Fibroblast of lung (primary cell): ENCODE measurements around the gene RHOT2. TPM values are rescaled to one million over a fixed set of nuclear protein-coding genes. Genes with fewer than 3 reads are reported as not detected.

Source experiments
- DNase-seq, 2 donors: peaks; one replicate each; pipeline versions ENCODE4 v3.0.0 to v3.0.0-alpha.2; 2010; ENCODE audit warnings: low read depth in 2 of 2
- H2AFZ ChIP-seq: 2 replicates; pipeline ENCODE4 v1.5.1; 2012; ENCODE audit warnings: low read length, control low read depth, inconsistent platforms
- H3K27ac ChIP-seq: 2 replicates; pipeline ENCODE4 v1.5.1; 2011; ENCODE audit warnings: low read length, control low read depth; ENCODE audit not compliant: insufficient read depth
- H3K27me3 ChIP-seq: 2 replicates; pipeline ENCODE4 v1.5.1; 2011; ENCODE audit warnings: mild to moderate bottlenecking, low read length; ENCODE audit not compliant: control insufficient read depth, insufficient read depth
- H3K36me3 ChIP-seq: 2 replicates; pipeline ENCODE4 v1.5.1; 2011; ENCODE audit warnings: low read length; ENCODE audit not compliant: control insufficient read depth, insufficient read depth
- H3K4me1 ChIP-seq: 2 replicates; pipeline ENCODE4 v1.5.1; 2011; ENCODE audit warnings: low read length; ENCODE audit not compliant: control insufficient read depth, insufficient read depth; ENCODE audit errors: extremely low read depth
- H3K4me2 ChIP-seq: 2 replicates; pipeline ENCODE4 v1.5.1; 2011; ENCODE audit warnings: low read length, control low read depth; ENCODE audit not compliant: insufficient read depth; ENCODE audit errors: extremely low read depth
- H3K4me3 ChIP-seq, 4 experiments: fragments of 200-600 bp in 1 of 4; sonication (generic) in 1 of 4; replicated peaks in 1 of 4; 2 replicates each; pipeline ENCODE4 v1.5.1; 2011 to 2016; ENCODE audit warnings: low read length in 4 of 4, low read depth in 3 of 4, mild to moderate bottlenecking in 3 of 4, control low read depth in 2 of 4, inconsistent platforms in 1 of 4, mixed read lengths in 1 of 4; ENCODE audit not compliant: insufficient read depth in 1 of 4; ENCODE audit errors: control extremely low read depth in 1 of 4
- H3K79me2 ChIP-seq: 2 replicates; pipeline ENCODE4 v1.5.1; 2012; ENCODE audit warnings: mild to moderate bottlenecking, low read length, inconsistent platforms; ENCODE audit not compliant: control insufficient read depth, insufficient read depth
- H3K9ac ChIP-seq: 2 replicates; pipeline ENCODE4 v1.5.1; 2011; ENCODE audit warnings: mild to moderate bottlenecking, low read length, control low read depth; ENCODE audit not compliant: insufficient read depth
- H3K9me3 ChIP-seq: 2 replicates; pipeline ENCODE4 v1.5.1; 2012; ENCODE audit warnings: low read depth, low read length; ENCODE audit not compliant: control insufficient read depth, insufficient read depth
- H4K20me1 ChIP-seq: 2 replicates; pipeline ENCODE4 v1.5.1; 2011; ENCODE audit warnings: low read length; ENCODE audit not compliant: control insufficient read depth, insufficient read depth; ENCODE audit errors: extremely low read depth
- CTCF ChIP-seq, 2 donors: IDR thresholded peaks in 1 of 2; conservative IDR thresholded peaks in 1 of 2; 1 replicate in 1 of 2; 2 replicates in 1 of 2; pipeline ENCODE4 v1.5.1; 2011 to 2012; ENCODE audit warnings: low read length in 2 of 2, control low read depth in 1 of 2, inconsistent platforms in 1 of 2, low read depth in 1 of 2, mild to moderate bottlenecking in 1 of 2
- EZH2 ChIP-seq: IDR thresholded peaks from 2 replicates; pipeline ENCODE4 v1.5.1; 2012; ENCODE audit warnings: low read length, control low read depth, mild to moderate bottlenecking; ENCODE audit errors: missing control alignments
- polyA plus RNA-seq, 2 donors: library from polyadenylated mRNA; depleted of rRNA in 1 of 2; stranded (reverse) in 1 of 2; unstranded in 1 of 2; fragments of >200 nt; gene quantifications; 2 replicates each; pipeline ENCODE4 v1.2.1, GENCODE V29; 2011 to 2012; ENCODE audit warnings: missing spikeins in 1 of 2
- total RNA-seq: library from RNA; depleted of rRNA; stranded (reverse); fragments of >200 nt; gene quantifications from 2 replicates; pipeline ENCODE4 v1.2.1, GENCODE V29; 2014

RHOT2 gene
- total and polyA plus RNA-seq, 2 donors (not counting 1 experiment from before 2014, with no cell fraction given): 29.6 to 35.4 TPM

- Histone ChIP-seq H2AFZ (no peak overlapping the region), H3K9ac (no peak overlapping the region), H3K4me3 (no peak overlapping the region), H4K20me1 (no peaks in the 10 kb centered on the region), H3K4me1 (peaks cover 2% of the 10 kb centered on the region), H3K4me2 (no peak overlapping the region), H3K36me3 (peaks cover 17% of the 10 kb centered on the region), H3K9me3 (no peaks in the 10 kb centered on the region), H3K27me3 (no peaks in the 10 kb centered on the region), H3K27ac (no peak overlapping the region), H3K79me2 (no peaks in the 10 kb centered on the region)
- no peak for DNase-seq
- TF ChIP-seq EZH2 (no peak), CTCF (conservative IDR thresholded peaks at IDR 0.05 in 1 of 2, IDR thresholded peaks at IDR 0.05 in 1 of 2; ENCODE audit: low read depth in 1 of 2, low read length in 2 of 2) (no peak)
Observed at GRCh38 chr16:629833-630248, 38.1 kb upstream of the RHOT2 start.

GRCh38 chr16:630249-630814 is 37.6 kb upstream of the RHOT2 start:
- H3K79me2 ChIP-seq: peaks cover under 1% of the 10 kb centered on the region
- no peaks in the 10 kb centered on the region for H4K20me1 ChIP-seq
- no peak overlapping the region for H3K27ac ChIP-seq
- H3K9ac ChIP-seq: no peak overlapping the region
- H3K4me3 ChIP-seq: no peak overlapping the region
- no peak for DNase-seq
- no peaks in the 10 kb centered on the region for H3K27me3 ChIP-seq
- H3K9me3 ChIP-seq: no peaks in the 10 kb centered on the region
- H3K36me3 ChIP-seq: peaks cover 17% of the 10 kb centered on the region
- TF ChIP-seq CTCF (conservative IDR thresholded peaks at IDR 0.05 in 1 of 2, IDR thresholded peaks at IDR 0.05 in 1 of 2; ENCODE audit: low read depth in 1 of 2, low read length in 2 of 2) (no peak), EZH2 (no peak)
- peaks cover 2% of the 10 kb centered on the region for H3K4me1 ChIP-seq
- H2AFZ ChIP-seq: no peak overlapping the region
- no peak overlapping the region for H3K4me2 ChIP-seq

DNA sequence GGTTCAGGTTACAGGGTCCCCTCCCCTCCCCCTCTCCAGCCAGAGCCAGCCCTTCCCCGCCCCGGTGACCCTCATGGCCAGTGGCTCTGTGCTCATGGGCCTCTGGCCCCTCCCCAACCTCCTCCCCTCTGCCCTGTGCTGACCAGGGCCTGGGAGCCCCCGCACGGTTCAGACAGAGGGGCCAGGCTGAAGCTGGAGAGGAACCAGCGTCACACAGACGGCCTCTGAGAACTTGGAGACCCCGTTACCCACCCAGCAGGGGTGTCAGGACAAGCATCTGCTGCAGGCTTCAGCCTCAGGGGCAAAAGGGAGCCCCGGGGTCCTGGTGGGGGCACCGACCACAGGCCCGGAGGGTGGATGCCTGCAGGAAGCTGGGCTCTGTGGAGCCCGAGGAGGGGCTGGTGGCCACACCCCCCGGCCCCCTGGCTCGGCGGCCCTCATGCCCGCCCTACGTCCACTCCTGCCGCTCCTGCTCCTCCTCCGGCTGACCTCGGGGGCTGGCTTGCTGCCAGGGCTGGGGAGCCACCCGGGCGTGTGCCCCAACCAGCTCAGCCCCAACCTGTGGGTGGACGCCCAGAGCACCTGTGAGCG is 37.0 kb upstream of the RHOT2 start, which contains the start of gene WFIKKN1:
WFIKKN1 (plus strand) TSS at position 171 of the 591 bp plus-strand sequence; CDS start at position 440, 269 bp downstream.
- Histone ChIP-seq H3K79me2 (peaks cover 4% of the 10 kb centered on the region), H3K27ac (no peak within 1 kb of the TSS), H2AFZ (no peak within 1 kb of the TSS), H4K20me1 (no peaks in the 10 kb centered on the region), H3K4me1 (peaks cover 2% of the 10 kb centered on the region), H3K9me3 (no peaks in the 10 kb centered on the region), H3K9ac (no peak within 1 kb of the TSS), H3K27me3 (no peaks in the 10 kb centered on the region), H3K36me3 (peaks cover 17% of the 10 kb centered on the region), H3K4me2 (no peak within 1 kb of the TSS), H3K4me3 (no peak within 1 kb of the TSS)
- TF ChIP-seq CTCF (conservative IDR thresholded peaks at IDR 0.05 in 1 of 2, IDR thresholded peaks at IDR 0.05 in 1 of 2; ENCODE audit: low read depth in 1 of 2, low read length in 2 of 2): no peak
- TF ChIP-seq EZH2: no peak
- DNase-seq: no peak
